ENCODE results near the gene LPIN2.

The LPIN2 gene

DNA sequence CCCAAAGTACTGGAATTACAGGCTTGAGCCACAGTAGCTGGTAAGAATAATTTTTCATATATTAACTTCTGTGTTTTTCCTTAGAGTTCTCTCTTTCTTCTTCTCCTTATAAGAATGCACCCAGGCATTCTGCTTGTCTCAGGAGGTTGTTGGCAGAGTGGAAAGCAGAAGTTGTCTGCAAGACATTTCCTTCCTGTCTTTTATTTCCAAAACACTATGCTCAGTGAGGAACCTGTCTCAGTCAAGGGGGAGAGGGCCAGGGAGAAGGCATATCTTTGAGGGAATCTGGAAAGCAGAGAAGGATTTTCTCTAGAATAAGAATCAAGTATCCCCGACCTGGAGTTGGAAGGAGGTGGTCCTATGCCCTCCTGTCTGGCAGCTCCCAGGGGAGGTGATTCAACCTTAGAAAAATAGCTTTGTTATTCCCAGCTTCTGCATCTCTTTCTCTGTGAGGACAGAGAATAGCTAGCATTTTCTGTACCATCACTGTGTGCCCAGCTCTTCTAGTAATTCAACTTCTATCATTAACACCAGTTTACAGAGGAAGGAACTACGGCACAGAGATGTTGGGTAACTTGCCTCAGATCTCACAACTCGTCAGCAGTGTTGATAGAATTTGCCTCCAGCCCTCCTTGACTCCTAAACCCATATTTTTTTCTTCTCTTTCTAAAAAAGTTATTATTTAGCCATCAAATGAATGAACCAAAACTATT, 3.8 kb upstream of the LPIN2 start:
- no peak overlapping the region for H3K4me3 ChIP-seq (replicated peaks in 1 of 2; ENCODE audit: low read depth in 2 of 2, low read length in 2 of 2)
- peak in 1 of 2 donors; percentile 45 for DNase-seq (ENCODE audit: low read depth in 2 of 2)
- TF ChIP-seq CTCF (IDR thresholded peaks at IDR 0.05; ENCODE audit: low read depth, low read length), result no peak

DNA sequence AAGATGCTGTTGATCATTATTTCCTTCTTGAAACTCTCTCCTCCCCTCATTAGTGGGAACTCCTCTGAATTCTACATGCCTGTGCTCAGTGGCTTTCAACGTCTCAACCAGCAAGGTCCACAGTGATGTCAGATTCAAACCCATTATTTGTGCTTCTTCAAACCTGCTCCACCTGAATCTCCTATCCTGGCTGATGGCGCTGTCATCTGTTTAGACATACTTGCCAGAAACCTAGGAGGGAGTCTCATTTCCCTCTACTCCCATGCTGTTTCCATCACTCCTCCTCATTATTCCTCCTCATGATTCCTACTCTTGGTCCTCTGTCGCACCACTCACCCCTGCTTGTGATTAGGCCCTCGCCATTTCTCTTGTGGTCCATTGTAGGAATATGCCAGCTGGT, 2.9 kb upstream of the LPIN2 start:
- TF ChIP-seq CTCF (IDR thresholded peaks at IDR 0.05; ENCODE audit: low read depth, low read length), result no peak
- no peak for DNase-seq (ENCODE audit: low read depth in 2 of 2)
- H3K4me3 ChIP-seq (replicated peaks in 1 of 2; ENCODE audit: low read depth in 2 of 2, low read length in 2 of 2), result no peak overlapping the region

- H3K4me3 ChIP-seq (replicated peaks in 1 of 2; ENCODE audit: low read depth in 2 of 2, low read length in 2 of 2), result no peak overlapping the region
- TF ChIP-seq CTCF (IDR thresholded peaks at IDR 0.05; ENCODE audit: low read depth, low read length), result no peak
- DNase-seq (ENCODE audit: low read depth in 2 of 2), result peak; percentile 81 to 90
Measured at GRCh38 chr18:3015204-3015592, 2.3 kb upstream of the LPIN2 start.

DNA sequence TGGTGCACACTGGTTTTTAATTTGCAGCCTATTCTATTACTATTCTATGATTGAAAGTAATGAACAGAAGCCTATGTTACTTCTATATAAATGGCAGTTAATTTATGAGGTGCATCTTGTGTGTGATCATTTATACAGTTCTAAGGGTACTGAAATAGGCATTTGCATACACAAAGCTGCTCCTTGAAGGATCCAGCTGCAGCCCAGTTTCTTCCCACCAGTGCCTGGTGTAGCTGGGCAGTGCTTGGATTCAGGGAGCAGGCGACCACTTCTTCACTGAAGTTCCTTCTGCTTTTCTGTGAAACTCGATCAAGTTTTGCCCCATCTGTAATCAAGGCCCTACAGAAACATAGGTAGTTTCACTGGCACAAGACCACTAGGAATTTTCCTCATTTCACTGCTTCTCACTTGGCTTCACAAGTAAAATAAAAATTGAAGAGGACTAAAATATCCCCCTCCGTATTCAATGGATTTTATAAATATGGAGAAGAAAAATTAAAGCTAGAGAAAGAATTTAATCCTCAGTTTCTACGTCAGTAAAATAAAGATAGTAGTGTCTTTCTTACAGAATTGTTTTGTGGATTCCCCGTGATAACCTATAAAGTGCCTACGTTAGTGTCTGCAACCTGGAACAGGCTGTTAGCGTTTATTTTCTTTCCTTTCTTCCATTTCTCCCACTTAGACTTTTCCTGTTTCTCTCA, 1.7 kb upstream of the LPIN2 start:
- no peak overlapping the region for H3K4me3 ChIP-seq (replicated peaks in 1 of 2; ENCODE audit: low read depth in 2 of 2, low read length in 2 of 2)
- DNase-seq (ENCODE audit: low read depth in 2 of 2), result no peak

GRCh38 chr18:3012136-3013023, 564 bp downstream of the LPIN2 start:
- peak; percentile 32 to 36 for DNase-seq (ENCODE audit: low read depth in 2 of 2)
- no peak for TF ChIP-seq CTCF (IDR thresholded peaks at IDR 0.05; ENCODE audit: low read depth, low read length)
- peak overlapping the region; percentile 61 to 71 for H3K4me3 ChIP-seq (replicated peaks in 1 of 2; ENCODE audit: low read depth in 2 of 2, low read length in 2 of 2)

More for the DNA sequence above, 1.7 kb upstream of the LPIN2 start:
- no peak for TF ChIP-seq CTCF (IDR thresholded peaks at IDR 0.05; ENCODE audit: low read depth, low read length)

DNA sequence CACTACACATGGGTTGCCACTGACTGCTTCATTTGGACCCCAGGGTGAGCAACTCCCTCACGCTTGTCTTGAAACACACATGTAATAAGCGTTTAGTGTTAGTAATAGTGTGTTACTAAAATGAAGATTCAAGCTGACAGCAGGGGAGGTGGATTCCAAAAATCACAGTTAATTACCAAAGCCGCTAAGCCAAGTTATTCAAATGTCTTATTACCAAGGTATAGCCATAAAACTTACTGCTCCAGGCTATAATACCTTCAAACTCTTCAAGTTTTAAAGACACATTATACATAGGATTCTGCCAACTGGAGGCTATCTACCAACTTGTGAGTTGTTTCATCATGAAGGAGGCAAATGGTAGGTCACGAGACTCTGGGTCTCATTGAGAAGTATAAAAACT, 2.9 kb downstream of the LPIN2 start:
- DNase-seq (ENCODE audit: low read depth in 2 of 2), result no peak
- no peak for TF ChIP-seq CTCF (IDR thresholded peaks at IDR 0.05; ENCODE audit: low read depth, low read length)
- H3K4me3 ChIP-seq (replicated peaks in 1 of 2; ENCODE audit: low read depth in 2 of 2, low read length in 2 of 2), result no peak overlapping the region

Data from cardiac fibroblast (primary cell).